OCI-LY1 (cell line): ENCODE data around the gene EHBP1L1.

Source experiments
- EZH2 ChIP-seq: fragments of 200-600 bp; sonication (generic), shearing (Covaris generic); IDR thresholded peaks from 2 replicates; pipeline ENCODE4 v1.8.0; 2017; ENCODE audit warnings: borderline replicate concordance, mixed run types, mild to moderate bottlenecking, antibody characterized with exemption, low read length, moderate library complexity, mixed read lengths
- TF ChIP-seq, protein P1 (sequence below): fragments of 200-600 bp; sonication (generic), shearing (Covaris generic); IDR thresholded peaks from 2 replicates; pipeline ENCODE4 v1.5.1; 2017; ENCODE audit warnings: mild to moderate bottlenecking, antibody characterized with exemption, low read length, moderate library complexity, mixed read lengths

DNA sequence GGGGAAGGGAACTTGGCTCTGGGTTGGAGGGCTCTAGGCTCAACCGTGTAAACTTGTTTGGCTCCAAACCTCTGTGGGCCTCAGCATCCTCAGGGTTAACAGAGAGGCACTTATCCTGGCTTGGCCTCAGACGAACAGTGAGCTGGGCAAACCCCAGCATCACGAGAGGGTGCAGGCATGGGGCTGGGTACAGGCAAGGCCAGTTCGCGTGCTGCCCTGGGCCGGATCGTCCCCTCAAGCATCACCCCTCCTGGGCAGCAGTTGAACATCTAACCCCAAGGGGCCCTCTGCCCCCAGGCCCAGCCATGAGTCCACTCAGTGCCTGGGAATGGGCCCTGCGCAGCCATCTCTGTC is 1.9 kb downstream of the EHBP1L1 start:
- TF ChIP-seq, protein P1, sequence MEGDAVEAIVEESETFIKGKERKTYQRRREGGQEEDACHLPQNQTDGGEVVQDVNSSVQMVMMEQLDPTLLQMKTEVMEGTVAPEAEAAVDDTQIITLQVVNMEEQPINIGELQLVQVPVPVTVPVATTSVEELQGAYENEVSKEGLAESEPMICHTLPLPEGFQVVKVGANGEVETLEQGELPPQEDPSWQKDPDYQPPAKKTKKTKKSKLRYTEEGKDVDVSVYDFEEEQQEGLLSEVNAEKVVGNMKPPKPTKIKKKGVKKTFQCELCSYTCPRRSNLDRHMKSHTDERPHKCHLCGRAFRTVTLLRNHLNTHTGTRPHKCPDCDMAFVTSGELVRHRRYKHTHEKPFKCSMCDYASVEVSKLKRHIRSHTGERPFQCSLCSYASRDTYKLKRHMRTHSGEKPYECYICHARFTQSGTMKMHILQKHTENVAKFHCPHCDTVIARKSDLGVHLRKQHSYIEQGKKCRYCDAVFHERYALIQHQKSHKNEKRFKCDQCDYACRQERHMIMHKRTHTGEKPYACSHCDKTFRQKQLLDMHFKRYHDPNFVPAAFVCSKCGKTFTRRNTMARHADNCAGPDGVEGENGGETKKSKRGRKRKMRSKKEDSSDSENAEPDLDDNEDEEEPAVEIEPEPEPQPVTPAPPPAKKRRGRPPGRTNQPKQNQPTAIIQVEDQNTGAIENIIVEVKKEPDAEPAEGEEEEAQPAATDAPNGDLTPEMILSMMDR: no peak
- no peak for TF ChIP-seq EZH2
